Ammon's horn (tissue), 1 donor: Measurements from ENCODE around the gene ICA1L.

ENCODE experiments used
- DNase-seq: peaks from one replicate; pipeline ENCODE4 v3.0.0-alpha.2; 2016; ENCODE audit warnings: low spot score

ICA1L gene

GRCh38 chr2:202847693-202848524 lies 23.7 kb downstream of the ICA1L start:
- no peak for DNase-seq

GRCh38 chr2:202844656-202845055 lies 26.9 kb downstream of the ICA1L start:
- DNase-seq, result no peak

GRCh38 chr2:202842690-202843089 lies 28.9 kb downstream of the ICA1L start:
- no peak for DNase-seq

GRCh38 chr2:202841090-202841867 lies 30.3 kb downstream of the ICA1L start:
- no peak for DNase-seq

GRCh38 chr2:202831242-202832220 lies 40.0 kb downstream of the ICA1L start:
- peak; percentile 43 for DNase-seq

GRCh38 chr2:202824901-202825300 lies 46.7 kb downstream of the ICA1L start:
- DNase-seq, result no peak

GRCh38 chr2:202822411-202822810 lies 49.2 kb downstream of the ICA1L start:
- no peak for DNase-seq

- DNase-seq, result peak; percentile 22
Measured at GRCh38 chr2:202821206-202822160, 50.1 kb downstream of the ICA1L start.

GRCh38 chr2:202818321-202818720 lies 53.2 kb downstream of the ICA1L start:
- no peak for DNase-seq

- no peak for DNase-seq
Measured at GRCh38 chr2:202817771-202818170, 53.8 kb downstream of the ICA1L start.

GRCh38 chr2:202815548-202816360 lies 55.8 kb downstream of the ICA1L start:
- DNase-seq, result peak; percentile 63

- no peak for DNase-seq
Measured at GRCh38 chr2:202814226-202814625, 57.3 kb downstream of the ICA1L start.

- no peak for DNase-seq
Measured at GRCh38 chr2:202813387-202813786, 58.2 kb downstream of the ICA1L start.

- no peak for DNase-seq
Measured at GRCh38 chr2:202808754-202809153, 62.8 kb downstream of the ICA1L start.

- peak; percentile 77 for DNase-seq
Measured at GRCh38 chr2:202807431-202808138, 64.0 kb downstream of the ICA1L start.

- DNase-seq, result peak; percentile 28
Measured at GRCh38 chr2:202805911-202806310, 65.7 kb downstream of the ICA1L start.

GRCh38 chr2:202797944-202798343 lies 73.6 kb downstream of the ICA1L start:
- DNase-seq, result no peak

GRCh38 chr2:202790676-202791075 lies 80.9 kb downstream of the ICA1L start:
- DNase-seq, result no peak

GRCh38 chr2:202786842-202787241 lies 84.7 kb downstream of the ICA1L start:
- DNase-seq, result no peak
